NCI-H1105 treated with DMSO at 0.1 percent for 48 hours (cell line): ENCODE measurements around the gene ZFR.
"Not testable (repeated sequence)": the region's sequence is repeated elsewhere in the genome, so short reads cannot be mapped to it uniquely, and the experiment has no call there.

ENCODE experiments used
- DNase-seq: peaks from one replicate; lab custom pipeline; 2025; lab: John Stamatoyannopoulos, UW

ZFR gene

GRCh38 chr5:32406650-32407049 is 37.9 kb downstream of the ZFR start:
- no peak for DNase-seq

DNA sequence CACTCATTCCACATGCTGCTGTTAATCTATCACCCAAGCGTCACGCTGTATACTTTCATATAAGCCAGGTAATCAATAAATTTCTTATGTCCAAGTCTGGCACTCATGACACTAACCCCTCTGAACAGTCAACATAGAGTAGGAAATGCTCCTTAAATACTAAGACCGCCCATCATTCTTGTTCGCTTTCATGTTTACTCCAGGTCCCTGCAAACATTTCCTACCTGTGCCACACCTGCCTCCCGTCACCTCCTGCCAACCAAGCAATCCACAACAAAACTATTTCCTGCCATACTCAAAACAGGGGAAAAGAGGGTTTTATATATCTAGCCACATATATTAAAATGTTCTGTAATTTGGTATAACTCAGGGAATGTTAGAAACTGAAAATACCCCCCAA is 39.0 kb downstream of the ZFR start:
- no peak for DNase-seq

GRCh38 chr5:32403760-32404159 is 40.8 kb downstream of the ZFR start:
- DNase-seq: no peak

DNA sequence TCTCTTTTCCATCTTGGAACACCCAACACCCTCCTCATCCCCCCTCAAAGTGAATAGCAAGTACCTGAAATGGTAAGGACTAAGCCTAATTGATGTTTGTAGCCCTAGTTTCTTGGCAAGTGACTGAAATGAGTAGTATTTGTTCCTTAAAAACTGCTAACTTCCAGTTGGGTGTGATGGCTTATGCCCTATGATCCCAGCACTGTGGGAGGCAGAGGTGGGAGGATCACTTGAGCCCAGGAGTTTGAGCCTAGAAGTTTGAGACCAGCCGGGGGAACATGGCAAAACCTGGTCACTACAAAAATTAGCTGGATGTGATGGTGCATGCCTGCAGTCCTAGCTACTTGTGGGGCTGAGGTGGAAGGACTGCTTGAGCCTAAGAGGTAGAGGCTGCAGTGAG is 44.1 kb downstream of the ZFR start:
- DNase-seq: no peak

DNA sequence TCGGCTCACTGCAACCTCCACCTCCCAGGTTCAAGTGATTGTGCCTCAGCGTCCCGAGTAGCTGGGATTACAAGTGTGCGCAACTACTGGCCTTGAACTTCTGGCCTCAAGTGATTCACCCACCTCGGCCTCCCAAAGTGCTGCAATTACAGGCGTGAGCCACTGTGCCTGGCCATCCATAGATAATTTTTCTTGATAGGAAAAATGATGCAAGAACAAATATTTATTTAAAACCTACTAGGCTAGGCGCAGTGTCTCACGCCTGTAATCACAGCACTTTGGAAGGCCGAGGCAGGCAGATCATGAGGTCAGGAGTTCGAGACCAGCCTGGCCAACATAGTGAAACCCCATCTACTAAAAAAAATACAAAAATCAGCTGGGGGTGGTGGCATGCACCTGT is 45.8 kb downstream of the ZFR start:
- not testable (repeated sequence) for DNase-seq

- DNase-seq: no peak
Measured at GRCh38 chr5:32394981-32395380, 49.6 kb downstream of the ZFR start.

GRCh38 chr5:32392039-32392438 is 52.5 kb downstream of the ZFR start:
- no peak for DNase-seq

GRCh38 chr5:32390819-32391591 is 53.5 kb downstream of the ZFR start:
- no peak for DNase-seq

GRCh38 chr5:32388432-32389129 is 56.0 kb downstream of the ZFR start:
- DNase-seq: no peak

GRCh38 chr5:32387841-32388240 is 56.7 kb downstream of the ZFR start:
- no peak for DNase-seq

DNA sequence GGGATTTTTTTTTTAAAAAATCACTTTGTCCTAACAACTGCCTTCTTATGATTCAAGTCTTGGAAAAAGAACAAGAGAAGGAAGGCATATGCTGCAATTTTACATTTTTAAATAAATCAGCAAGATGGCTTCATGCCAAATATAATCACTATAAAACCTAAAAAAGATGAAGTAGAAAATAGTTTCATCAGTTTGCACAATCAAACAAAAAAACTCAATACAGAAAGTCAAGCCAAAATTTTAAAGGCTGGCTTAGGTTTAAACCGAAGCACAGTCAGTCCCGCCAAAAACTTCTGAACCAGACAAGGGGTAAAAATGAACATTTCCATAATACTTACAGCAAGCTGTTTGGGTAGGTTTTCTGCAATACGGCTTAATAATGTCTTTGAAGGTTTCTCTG is 57.3 kb downstream of the ZFR start:
- no peak for DNase-seq

DNA sequence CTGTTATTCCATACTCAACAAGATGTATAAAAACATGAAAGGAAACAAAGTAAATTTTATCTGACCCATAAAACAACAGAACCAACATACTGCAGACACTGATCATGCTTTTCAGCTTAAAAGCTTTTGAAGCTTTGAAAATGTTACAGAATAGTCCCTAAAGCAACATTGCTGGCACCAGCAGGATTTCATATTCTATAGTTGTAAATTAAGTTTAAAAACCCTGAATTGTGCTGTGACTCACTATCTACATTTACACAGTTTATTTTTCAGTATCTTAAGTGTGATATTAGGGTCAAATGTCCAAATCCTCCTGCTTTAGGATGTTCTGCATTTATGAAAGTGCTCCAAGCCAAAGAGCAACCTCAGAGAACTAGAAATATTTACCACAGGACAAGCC is 59.9 kb downstream of the ZFR start:
- DNase-seq: no peak

DNA sequence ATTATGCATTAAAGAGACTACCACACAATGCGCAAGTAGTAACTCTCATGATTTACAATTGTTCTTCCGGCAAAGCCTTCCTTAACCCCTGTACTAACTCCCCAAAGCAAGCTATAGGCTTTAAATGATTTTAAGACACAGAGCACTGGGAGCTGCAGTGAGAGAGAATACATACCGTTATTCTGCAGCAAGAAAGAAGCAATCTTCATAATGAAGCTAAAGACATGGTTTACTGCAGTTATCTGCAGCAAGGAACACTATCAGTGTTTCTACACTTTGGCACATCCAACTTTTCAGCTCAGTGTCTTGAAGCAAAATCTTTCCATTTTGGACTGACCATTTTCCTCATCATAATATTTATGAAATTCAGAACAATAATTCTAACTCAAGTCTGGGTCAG is 61.0 kb downstream of the ZFR start:
- DNase-seq: no peak

GRCh38 chr5:32383065-32383464 is 61.5 kb downstream of the ZFR start:
- DNase-seq: no peak

- DNase-seq: no peak
Measured at GRCh38 chr5:32379421-32379820, 65.1 kb downstream of the ZFR start.

DNA sequence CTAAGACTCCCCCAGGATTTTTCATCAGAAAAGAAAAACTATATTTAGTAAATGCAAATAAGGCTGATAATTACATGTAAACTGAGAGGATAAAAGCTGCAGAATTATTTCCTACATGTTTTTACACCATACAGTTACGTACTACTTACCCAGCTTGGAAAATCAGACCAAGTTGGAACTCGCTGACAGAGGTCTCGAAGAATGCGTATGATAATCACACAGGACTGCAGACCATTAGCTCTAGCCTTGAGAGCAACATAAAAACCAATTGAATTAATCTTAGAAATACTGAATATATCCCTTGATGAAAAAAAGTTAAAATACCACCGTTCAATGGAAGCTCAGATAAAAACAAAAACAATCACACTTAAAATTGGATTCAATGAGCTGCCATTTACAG is 65.6 kb downstream of the ZFR start:
- DNase-seq: no peak

DNA sequence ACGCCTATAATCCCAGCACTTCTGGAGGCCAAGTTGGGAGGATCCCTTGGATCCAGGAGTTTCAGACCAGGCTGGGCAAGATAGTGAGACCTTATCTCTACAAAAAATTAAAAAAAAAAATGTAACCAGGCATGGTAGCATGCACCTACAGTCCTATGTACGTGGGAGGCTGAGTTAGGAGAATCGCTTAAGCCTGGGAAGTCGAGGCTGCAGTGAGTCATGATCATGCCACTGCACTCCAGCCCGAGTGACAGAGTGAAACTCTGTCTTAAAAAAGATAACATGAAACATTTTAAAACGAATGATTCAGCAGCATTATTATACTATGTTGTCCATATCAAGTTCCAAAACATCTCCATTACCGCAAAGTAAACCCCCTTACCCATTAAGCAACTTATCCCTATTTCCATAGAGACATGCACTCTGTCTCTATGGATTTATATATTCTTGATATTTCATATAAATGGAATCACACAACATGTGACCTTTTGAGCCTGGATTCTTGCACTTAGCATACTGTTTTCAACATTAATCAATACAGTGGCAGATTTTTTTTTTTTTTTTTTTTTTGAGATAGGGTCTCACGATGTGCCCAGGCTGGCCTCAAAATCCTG is 74.9 kb downstream of the ZFR start:
- no peak for DNase-seq

GRCh38 chr5:32369032-32369431 is 75.5 kb downstream of the ZFR start:
- DNase-seq: no peak

DNA sequence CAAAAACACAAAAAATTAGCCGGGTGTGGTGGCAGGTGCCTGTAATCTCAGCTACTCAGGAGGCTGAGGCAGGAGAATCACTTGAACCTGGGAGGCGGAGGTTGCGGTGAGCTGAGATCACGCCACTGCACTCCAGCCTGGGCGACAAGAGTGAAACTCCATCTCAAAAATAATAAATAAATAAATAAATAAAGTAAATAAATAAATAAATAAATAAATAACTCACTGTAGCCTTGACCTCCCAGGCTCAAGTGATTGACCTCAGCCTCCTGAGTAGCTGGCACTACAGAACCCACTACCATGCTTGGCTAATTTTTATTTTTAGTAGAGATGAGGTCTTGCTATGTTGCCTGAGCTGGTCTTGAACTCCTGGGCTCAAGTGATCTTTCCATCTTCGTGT is 77.3 kb downstream of the ZFR start:
- DNase-seq: not testable (repeated sequence)

DNA sequence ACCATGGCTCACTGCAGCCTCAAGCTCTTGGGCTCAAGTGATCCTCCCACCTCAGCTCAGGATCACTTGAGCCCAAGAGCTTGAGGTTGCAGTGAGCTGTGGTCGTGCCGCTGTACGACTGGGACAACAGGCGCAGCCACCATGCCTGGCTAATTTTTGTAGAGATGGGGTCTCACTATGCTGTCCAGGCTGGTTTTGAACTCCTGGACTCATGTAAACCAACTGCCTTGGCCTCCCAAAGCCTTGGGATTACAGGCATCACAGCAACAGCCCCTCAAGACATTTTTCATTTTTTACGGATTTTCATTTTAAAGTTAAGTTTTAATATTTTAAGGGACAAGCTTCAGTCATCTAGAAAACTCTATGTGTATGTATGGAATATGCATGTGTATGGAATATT is 78.9 kb downstream of the ZFR start:
- no peak for DNase-seq

DNA sequence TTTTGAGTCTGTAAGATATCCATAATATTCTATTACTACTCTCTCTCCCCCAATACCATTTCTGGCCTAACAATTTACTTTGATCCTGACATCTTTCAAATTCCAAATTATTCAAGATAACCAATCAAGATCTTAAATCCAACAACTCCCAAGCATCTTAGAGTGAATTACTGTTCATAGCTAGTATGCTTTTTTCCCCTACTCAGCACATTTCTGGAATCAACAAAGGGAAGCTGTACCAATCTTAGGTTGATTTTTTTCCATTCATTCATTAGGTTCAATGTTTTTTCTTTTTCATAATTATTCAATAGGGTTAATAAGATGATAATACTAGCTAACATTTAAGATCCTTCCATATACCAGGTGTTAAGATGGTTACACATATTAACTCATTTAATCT is 81.5 kb downstream of the ZFR start:
- DNase-seq: no peak

DNA sequence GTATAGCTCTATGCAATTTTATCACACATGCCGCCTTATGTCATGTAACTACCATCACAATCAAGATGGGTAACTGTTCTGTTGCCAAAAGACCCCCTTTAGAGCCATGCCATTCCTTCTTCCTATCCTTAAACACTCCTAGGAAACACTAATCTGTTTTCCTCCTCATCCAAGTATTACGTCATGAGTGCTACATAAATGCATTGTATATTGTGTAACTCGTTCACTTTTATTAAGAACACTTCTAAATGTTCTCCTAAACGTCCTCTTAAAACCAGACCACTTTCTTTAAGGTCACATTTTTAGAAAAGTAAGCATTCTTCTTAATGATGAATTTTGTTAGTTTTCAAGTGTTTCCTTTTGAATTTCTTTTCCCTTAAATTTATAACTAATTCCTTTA is 82.0 kb downstream of the ZFR start:
- DNase-seq: no peak

GRCh38 chr5:32360906-32361305 is 83.6 kb downstream of the ZFR start:
- DNase-seq: no peak
